HepG2 (cell line): ENCODE measurements around the gene RCN1. TPM values are rescaled to one million over a fixed set of nuclear protein-coding genes. Genes with fewer than 3 reads are reported as not detected.
A peak's percentile ranks its signal among the peaks of the same experiment; 100 is the strongest.

Experiments
- ATF6 ChIP-seq: sonication (generic); formaldehyde crosslinking; conservative IDR thresholded peaks from 2 replicates; pipeline ENCODE4 v1.4.0; 2020; ENCODE audit warnings: missing genetic modification reagents
- BHLHE40 ChIP-seq: IDR thresholded peaks from 2 replicates; pipeline ENCODE4 v1.6.1; 2011; ENCODE audit warnings: low read length, improper control_type of control experiment
- CEBPB ChIP-seq: IDR thresholded peaks from 2 replicates; pipeline ENCODE4 v1.6.1; 2011; ENCODE audit warnings: low read depth, low read length, improper control_type of control experiment, borderline replicate concordance
- CREM ChIP-seq, 2 experiments: sonication (generic) in 1 of 2; formaldehyde crosslinking in 1 of 2; IDR thresholded peaks; 2 replicates each; pipeline versions ENCODE4 v1.4.0 to v1.6.1; 2016 to 2020; ENCODE audit warnings: antibody characterized with exemption in 1 of 2, mild to moderate bottlenecking in 1 of 2, missing genetic modification reagents in 1 of 2
- FOSL2 ChIP-seq: sonication (generic); formaldehyde crosslinking; IDR thresholded peaks from 2 replicates; pipeline ENCODE4 v1.4.0; 2020; ENCODE audit warnings: missing genetic modification reagents
- KLF6 ChIP-seq: IDR thresholded peaks from 2 replicates; pipeline ENCODE4 v1.8.0; 2016; ENCODE audit warnings: missing biosample characterization, missing genetic modification reagents
- NFIC ChIP-seq: IDR thresholded peaks from 2 replicates; pipeline ENCODE4 v1.6.1; 2012; ENCODE audit warnings: mild to moderate bottlenecking, low read length, inconsistent platforms
- NR2C2 ChIP-seq: sonication (generic); formaldehyde crosslinking; IDR thresholded peaks from 2 replicates; pipeline ENCODE4 v1.4.0; 2020; ENCODE audit warnings: missing genetic modification reagents, mild to moderate bottlenecking, moderate library complexity, borderline replicate concordance
- NR2F6 ChIP-seq, 2 experiments: IDR thresholded peaks; 2 replicates each; pipeline ENCODE4 v1.6.1; 2016; ENCODE audit warnings: antibody characterized with exemption in 1 of 2, mild to moderate bottlenecking in 1 of 2
- SOX6 ChIP-seq, 2 experiments: fragments of 450-650 bp in 1 of 2; sonication (generic) in 1 of 2; formaldehyde crosslinking in 1 of 2; IDR thresholded peaks; 2 replicates each; pipeline versions ENCODE4 v1.4.0 to v1.6.1; 2017 to 2020; ENCODE audit warnings: antibody characterized with exemption in 1 of 2, mild to moderate bottlenecking in 1 of 2, missing genetic modification reagents in 1 of 2
- TARDBP ChIP-seq: sonication (generic); formaldehyde crosslinking; IDR thresholded peaks from 2 replicates; pipeline ENCODE4 v1.8.0; 2022; ENCODE audit warnings: mild to moderate bottlenecking, missing genetic modification reagents
- ZNF609 ChIP-seq: sonication (generic); formaldehyde crosslinking; IDR thresholded peaks from 2 replicates; pipeline ENCODE4 v1.4.0; 2020; ENCODE audit warnings: mild to moderate bottlenecking, missing genetic modification reagents, borderline replicate concordance
- ZNF816 ChIP-seq: sonication (generic); formaldehyde crosslinking; IDR thresholded peaks from 2 replicates; pipeline ENCODE4 v1.8.0; 2022; ENCODE audit warnings: missing genetic modification reagents, mild to moderate bottlenecking, borderline replicate concordance
- ZNF841 ChIP-seq: sonication (generic); formaldehyde crosslinking; IDR thresholded peaks from 2 replicates; pipeline ENCODE4 v1.8.1; 2023; ENCODE audit warnings: missing genetic modification reagents, borderline replicate concordance
- polyA plus RNA-seq, 8 experiments: library from polyadenylated mRNA; depleted of rRNA in 3 of 8; stranded (reverse) in 7 of 8; unstranded in 1 of 8; fragments of >200 nt; fragmentation: Illumina TruSeq in 4 of 8; extraction: Trizol in 4 of 8; gene quantifications; 2 replicates each; pipeline versions ENCODE4 v1.2.1 to v1.2.3, GENCODE V29; 2011 to 2016; ENCODE audit warnings: low read depth in 4 of 8, missing spikeins in 1 of 8, mixed read lengths in 1 of 8; ENCODE audit not compliant: insufficient read depth in 1 of 8
- total RNA-seq, 5 experiments: library from RNA; depleted of rRNA; stranded (reverse); fragments of >200 nt; fragmentation: Illumina TruSeq; extraction: Trizol; gene quantifications; 2 replicates each; pipeline ENCODE4 v1.2.3, GENCODE V29; 2016; ENCODE audit warnings: low read depth in 1 of 5

The RCN1 gene
- total and polyA plus RNA-seq, 2 of the 13 experiments (the other 11 are each of a cell fraction or from before 2014, with no cell fraction given) = 22.0 to 28.5 TPM

- TF ChIP-seq FOSL2 (peak; percentile 37; the same call in 1 of the 2 replicates), ZNF841 (CRISPR knock-in tag) (no peak), NR2C2 (CRISPR knock-in tag) (peak; percentile 36), CEBPB (no peak), SOX6 (IDR thresholded peaks at IDR 0.05) (no peak), SOX6 (CRISPR knock-in tag; IDR thresholded peaks at IDR 0.05) (0 out of 2 replicates have a peak, but pooled peaks have one; percentile 12), TARDBP (CRISPR knock-in tag) (no peak), KLF6 (no peak), NR2F6 (IDR thresholded peaks at IDR 0.05) (peak; percentile 55), NR2F6 (CRISPR knock-in tag; IDR thresholded peaks at IDR 0.05) (no peak), ZNF609 (CRISPR knock-in tag) (peak; percentile 40; the same call in 1 of the 2 replicates), CREM (IDR thresholded peaks at IDR 0.05) (no peak), CREM (CRISPR knock-in tag; IDR thresholded peaks at IDR 0.05) (no peak), NFIC (no peak), ATF6 (CRISPR knock-in tag) (no peak), ZNF816 (CRISPR knock-in tag) (no peak), BHLHE40 (no peak)
Measured at GRCh38 chr11:32110795-32111194, 19.9 kb downstream of the RCN1 start (continued).
